HG02759 (cell line): ENCODE results near the gene ARPC1A.
A peak's percentile ranks its signal among the peaks of the same experiment; 100 is the strongest.
"Not testable (repeated sequence)": the region's sequence is repeated elsewhere in the genome, so short reads cannot be mapped to it uniquely, and the experiment has no call there.

Experiments
- ATAC-seq: cut with Tn5 transposase; IDR thresholded peaks from one replicate; pipeline ENCODE4 v1.9.1; 2021; ENCODE audit warnings: mild to moderate bottlenecking, moderate library complexity; ENCODE audit not compliant: unreplicated experiment

ARPC1A gene

GRCh38 chr7:99386584-99387238, 61.0 kb downstream of the ARPC1A start:
- ATAC-seq, result peak; percentile 50

GRCh38 chr7:99387239-99387635, 61.5 kb downstream of the ARPC1A start:
- not testable (repeated sequence) for ATAC-seq

GRCh38 chr7:99387912-99388311, 62.2 kb downstream of the ARPC1A start:
- ATAC-seq, result no peak

- no peak for ATAC-seq
Measured at GRCh38 chr7:99389772-99390171, 64.1 kb downstream of the ARPC1A start.

- no peak for ATAC-seq
Measured at GRCh38 chr7:99390941-99391602, 65.4 kb downstream of the ARPC1A start.

GRCh38 chr7:99392046-99392445, 66.3 kb downstream of the ARPC1A start:
- no peak for ATAC-seq

- no peak for ATAC-seq
Measured at GRCh38 chr7:99392659-99393354, 67.1 kb downstream of the ARPC1A start.

- ATAC-seq, result no peak
Measured at GRCh38 chr7:99393355-99394187, 67.9 kb downstream of the ARPC1A start.

- ATAC-seq, result no peak
Measured at GRCh38 chr7:99394188-99394502, 68.4 kb downstream of the ARPC1A start.

GRCh38 chr7:99395616-99396327, 70.1 kb downstream of the ARPC1A start:
- no peak for ATAC-seq

GRCh38 chr7:99396418-99397296, 71.0 kb downstream of the ARPC1A start:
- no peak for ATAC-seq

GRCh38 chr7:99397297-99397983, 71.7 kb downstream of the ARPC1A start:
- ATAC-seq, result no peak

GRCh38 chr7:99398891-99399445, 73.3 kb downstream of the ARPC1A start:
- ATAC-seq, result no peak

- no peak for ATAC-seq
Measured at GRCh38 chr7:99399597-99399996, 73.9 kb downstream of the ARPC1A start.

- no peak for ATAC-seq
Measured at GRCh38 chr7:99402854-99403253, 77.2 kb downstream of the ARPC1A start.

GRCh38 chr7:99403764-99404163, 78.1 kb downstream of the ARPC1A start:
- ATAC-seq, result no peak

GRCh38 chr7:99404235-99404976, 78.7 kb downstream of the ARPC1A start:
- no peak for ATAC-seq

GRCh38 chr7:99404977-99405320, 79.3 kb downstream of the ARPC1A start:
- no peak for ATAC-seq
